HTERT RPE-1 (cell line): ENCODE results near the gene ZFYVE27.

Experiments used
- in situ Hi-C: fragments of 300-500 bp; cut with MboI; formaldehyde crosslinking; loops from 4 replicates; pipeline ENCODE4 v1.14.3; 2020; ENCODE audit warnings: low sequenced_read_pairs

The ZFYVE27 gene

DNA sequence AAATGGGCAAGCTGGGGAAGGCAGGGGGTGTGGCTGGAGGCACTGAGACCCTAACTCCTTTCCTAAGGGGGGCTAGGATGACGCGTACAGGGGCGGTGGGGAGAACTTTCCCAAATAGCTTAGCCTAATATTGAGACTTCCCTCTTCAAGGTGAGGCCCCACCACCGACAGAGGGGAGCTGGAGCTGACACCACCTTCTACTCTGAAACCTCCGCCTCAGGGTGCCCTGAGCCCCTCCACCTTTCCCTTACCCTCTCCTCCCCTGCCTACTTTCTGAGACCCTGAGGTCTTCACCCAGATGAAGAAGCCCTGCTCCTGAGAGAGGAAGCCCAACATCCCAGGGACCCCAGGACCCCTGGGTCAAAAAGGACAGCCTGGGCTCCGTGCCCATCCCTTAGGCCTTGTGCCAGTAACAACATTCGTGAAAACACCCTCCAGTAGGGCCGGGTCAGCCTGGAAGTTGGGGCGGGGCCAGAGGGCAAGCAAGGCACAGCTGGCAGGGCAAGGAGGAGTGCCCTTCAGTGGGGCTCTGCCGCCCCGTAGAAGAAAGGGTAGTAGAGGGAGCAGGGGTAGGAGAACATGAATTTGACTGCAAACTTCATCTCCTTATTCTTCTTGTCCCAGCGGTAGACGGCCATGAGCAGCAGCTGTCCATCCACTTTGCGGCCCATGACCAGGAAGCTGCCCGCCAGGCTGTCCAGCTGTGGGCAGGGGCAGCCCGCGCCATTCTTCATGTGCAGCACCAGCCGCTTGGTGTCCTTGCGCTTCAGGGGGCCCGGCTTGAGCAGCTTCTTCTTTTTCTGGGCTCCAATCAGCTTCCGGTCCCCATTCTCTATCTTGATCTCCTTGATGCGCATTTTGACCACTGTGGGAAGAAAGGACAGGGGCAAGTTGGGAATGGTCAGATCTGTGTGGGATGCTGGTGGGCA, 30.3 kb downstream of the ZFYVE27 start:
- in situ Hi-C loops, result no loop called here

DNA sequence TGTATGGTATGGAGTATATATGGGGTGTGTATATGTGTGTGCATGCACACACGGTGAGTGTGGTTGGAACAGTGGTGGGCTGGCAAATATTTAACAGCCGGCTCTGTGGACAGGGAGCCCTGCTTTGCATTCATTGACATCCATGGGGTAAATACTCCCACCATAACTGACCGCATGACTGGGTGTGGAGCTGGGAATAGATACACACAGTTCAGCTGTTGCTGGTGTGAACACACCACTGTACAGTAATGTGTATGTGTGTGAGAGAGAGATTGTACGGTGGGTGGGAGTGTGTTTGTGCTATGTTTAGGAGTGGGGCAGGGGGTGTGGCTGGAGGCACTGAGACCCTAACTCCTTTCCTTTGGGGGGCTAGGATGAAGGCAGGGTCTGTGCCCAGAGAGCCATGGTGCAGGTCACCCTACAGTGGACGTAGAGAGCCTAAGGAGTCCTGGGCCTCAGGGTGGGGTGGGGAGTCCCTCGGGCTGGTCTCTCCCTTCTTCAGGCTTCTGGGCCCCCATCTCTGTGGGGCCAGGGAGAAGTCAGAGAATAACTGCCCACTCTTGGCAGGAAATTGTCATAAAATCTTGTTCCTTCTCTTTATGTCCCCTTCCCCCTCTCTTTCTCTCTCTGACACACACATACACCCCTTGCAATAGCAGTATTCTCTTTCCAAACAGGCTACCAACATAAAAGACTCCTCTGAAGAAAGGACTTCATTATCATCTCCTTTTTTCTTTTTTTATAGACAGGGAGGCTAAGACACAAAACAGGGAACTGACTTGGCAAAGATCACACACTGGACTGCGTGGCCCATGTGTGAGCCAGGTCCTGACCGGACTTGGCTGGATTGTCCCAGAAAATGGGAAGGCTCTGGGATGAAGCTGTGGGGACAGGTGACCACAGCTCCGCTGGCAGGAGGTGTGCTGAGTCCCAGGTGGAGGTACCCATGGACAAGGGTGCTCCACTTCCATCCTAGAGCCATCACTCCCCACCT, 31.7 kb downstream of the ZFYVE27 start:
- in situ Hi-C loops, result no loop called here

DNA sequence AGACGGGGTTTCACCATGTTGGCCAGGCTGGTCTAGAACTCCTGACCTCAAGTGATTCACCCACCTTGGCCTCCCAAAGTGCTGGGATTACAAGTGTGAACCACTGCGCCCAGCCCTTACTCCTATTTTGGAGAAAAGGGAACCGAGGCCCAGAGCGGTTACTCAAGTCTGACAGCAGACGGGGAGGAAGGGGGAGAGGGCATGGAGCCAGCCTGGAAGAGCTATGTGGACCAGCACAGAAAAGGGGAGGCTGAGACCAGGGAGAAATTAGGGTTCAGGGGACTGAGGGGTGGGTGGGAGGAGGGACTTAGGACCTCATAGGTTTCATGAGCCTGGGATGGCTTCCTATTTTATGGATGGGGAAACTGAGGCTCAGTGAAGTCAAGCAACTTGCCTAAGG, 33.3 kb downstream of the ZFYVE27 start:
- in situ Hi-C loops, result no loop called here

- in situ Hi-C loops, result no loop called here
Observed at GRCh38 chr10:97771055-97771891, 34.3 kb downstream of the ZFYVE27 start.

DNA sequence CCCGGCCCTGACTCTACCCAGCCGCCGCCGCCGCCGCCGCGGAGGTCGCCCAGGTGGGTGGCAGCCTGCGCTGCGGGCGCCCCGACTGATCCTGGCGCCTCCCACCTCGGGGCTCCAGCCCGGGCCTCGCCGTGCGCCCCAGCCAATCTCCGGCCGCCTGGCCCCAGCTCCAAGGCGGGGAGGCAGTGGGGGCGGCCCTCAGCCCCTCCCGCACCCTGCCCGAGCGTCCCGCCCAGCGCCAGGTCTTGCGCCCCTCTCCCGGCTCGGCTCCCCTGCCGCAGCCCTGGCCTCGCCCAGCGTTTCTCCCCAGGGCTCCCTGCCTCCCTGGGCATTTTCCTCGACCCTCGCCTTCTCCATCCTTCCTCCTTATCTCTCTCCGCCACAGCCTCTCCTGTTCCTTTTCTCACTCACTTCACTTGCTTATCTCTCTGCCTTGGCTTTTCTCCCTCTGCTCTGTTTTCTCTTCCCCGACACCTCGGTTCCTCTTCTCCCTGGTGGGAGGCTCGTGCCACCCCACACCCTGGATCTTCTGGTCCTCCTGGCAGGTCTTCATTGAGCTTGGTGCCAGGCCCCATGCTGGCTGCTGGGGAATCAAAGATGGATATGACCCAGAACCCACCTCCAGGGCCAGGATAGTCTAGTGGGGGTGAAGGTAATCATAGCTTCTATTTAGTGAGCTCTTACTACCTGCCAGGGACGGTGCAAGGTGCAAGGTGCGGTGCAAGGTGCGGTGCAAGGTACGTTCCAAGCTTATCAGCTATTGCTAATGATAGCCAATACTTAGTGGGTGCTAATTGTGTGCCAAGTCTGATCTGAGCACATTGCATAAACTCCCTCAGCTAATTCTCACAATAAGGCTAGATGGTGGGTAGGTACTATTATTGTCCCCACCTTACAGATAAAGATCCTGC, 35.2 kb downstream of the ZFYVE27 start, which contains the start of gene SFRP5:
TSS of gene SFRP5 (minus strand) at position 87 of the 911 bp plus-strand sequence. CDS start 166 bp downstream, outside the sequence.
- in situ Hi-C loops, result no loop called here

DNA sequence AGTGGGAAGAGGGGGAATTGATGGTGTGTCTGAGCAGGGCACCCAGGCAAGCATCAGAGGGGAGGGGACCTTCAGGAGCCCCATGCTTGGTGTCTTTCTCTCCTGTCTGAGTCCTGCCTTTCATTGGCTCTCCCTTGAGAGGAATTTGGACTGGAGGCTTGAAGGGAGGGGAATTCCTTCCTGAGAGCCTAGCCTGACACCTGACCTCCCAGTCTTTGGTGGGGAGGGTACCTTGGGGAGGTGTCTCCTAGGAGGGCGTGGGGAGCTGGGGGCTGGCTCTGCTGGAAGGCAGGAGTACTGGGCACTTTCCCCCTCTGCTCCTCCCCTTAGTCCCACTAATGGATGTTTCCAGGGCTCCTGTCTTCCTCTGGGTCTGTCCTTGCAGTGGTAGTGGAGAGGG, 36.2 kb downstream of the ZFYVE27 start:
- in situ Hi-C loops, result no loop called here

- in situ Hi-C loops, result no loop called here
Observed at GRCh38 chr10:97774811-97775294, 37.9 kb downstream of the ZFYVE27 start.

DNA sequence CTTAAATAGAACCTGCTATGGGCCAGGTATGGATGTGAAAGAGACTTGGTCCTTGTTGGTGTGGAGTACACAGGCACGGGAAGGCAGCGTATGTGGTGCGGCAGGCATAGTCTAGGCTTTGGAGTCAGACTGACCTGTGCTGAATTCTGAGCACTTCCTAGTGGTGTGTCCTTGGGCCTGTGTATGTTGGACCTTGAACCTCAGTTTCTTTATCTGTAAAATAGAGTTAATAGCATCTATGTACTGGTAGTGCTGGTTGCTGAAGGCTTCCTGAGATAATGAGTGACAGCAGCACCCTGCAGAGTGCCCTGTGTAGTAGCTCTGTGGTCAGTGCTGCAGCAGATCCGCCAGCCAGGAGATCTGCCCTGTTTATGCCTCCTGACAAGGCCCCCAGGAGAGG, 40.2 kb downstream of the ZFYVE27 start:
- in situ Hi-C loops, result no loop called here

GRCh38 chr10:97778452-97779302, 41.7 kb downstream of the ZFYVE27 start:
- in situ Hi-C loops, result no loop called here

DNA sequence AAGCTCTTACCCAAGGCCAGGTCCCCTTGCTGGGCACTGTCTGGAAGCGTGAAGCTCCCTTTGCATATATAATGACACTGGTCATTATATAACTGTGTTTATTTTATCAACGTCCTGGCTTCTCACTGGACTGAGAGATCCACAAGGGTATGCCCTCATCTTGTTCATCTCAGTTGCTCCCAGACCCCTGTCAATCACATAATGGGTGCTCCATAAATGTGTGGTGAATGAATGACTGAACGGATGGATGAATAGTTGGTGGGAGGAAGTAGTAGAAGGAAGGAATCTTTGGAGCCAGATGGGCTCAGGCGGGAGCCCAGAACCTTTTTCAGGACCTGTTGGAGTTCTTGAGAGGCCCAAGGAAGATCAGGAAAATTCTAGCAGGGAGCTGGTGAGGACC, 42.6 kb downstream of the ZFYVE27 start:
- in situ Hi-C loops, result no loop called here

DNA sequence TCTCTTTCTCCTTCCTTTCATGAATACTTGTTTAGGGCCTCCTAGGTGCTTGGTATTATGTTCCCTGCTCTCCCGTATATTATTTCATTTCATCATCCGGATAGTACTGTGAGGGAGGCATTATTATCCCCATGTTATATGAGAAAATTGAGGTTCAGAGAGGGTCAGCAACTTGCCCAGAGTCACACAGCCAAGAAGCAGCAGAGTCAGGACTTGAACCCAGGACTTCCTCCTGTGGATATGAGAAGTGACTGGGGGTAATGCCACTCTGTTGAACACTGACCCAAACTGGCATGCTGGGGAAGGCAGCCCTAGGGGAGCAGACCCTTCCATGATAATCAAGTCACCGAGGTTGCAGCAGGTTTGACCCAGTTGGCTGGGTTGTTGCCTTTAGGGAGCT, 43.0 kb downstream of the ZFYVE27 start:
- in situ Hi-C loops, result no loop called here

DNA sequence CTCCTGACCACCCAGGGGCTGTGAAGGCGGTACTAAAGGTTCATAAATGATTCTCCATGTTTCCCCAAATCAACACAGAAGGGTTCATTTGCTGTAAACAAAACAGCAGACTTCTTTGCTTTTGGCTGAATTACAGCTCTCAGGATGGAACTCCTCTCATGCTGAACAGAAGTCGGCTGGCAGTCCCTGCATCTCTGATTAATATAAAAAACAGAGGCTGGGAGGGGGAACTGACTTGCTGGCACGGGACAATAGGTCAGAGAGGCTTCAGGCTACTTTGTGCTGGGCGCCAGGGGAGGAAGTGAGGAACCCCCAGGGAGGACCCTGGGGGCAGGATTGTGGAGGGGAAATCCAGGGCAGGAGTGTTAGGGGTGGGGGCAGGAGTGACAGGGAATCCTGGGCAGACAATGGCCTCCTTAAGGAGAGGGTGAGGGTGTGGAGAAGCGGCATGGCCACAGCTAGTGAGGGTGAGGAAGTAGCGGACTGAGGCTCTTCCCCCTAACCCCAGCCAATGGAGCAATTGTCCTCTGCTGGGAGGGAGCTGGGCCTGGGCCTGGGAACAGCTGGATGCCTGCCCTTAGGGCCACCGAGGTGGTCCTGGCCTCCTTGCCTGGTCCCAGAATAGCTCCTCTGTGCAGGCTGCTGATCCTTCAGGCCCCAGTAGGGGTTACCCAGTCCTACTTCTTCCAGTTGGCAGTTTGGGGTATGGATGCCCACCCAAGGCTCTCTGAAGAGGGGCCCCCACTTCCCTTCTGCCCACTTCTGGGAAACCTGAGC, 44.1 kb downstream of the ZFYVE27 start:
- in situ Hi-C loops, result no loop called here

DNA sequence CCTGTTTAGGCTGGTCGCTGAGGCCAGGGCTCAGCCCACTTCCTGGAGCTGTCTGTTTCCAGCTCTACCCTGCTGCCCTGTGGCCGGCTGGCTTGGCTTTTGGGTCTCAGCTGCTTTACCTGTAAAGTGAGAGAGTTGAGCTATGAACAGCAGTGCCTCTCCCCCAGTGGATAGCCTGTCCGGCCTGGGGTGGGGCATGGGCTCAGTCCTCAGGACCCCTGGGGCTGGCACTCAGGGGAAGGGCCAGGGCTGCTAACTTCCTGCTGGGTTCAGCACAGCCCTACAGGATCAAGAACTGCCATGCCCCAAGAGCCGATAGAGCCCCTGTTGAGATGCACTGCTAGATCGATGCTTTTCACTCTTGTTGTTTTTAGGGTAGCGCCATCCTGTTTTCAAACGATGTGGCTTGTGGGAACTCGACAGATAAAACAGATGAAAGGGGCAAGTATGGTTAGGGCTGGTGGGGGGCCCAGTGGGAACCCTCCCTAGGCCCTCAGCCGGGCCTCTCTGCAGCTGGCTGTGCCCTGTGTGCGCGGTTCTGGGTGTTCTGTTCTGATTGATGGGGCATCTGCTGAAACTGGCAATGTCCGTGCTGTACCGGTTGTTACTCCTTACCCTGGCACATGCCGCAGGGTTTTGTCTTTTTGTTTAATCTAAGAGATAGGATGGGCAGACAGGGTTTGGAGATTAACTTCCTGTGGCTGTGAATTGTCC, 44.8 kb downstream of the ZFYVE27 start:
- in situ Hi-C loops, result no loop called here

GRCh38 chr10:97782455-97783228, 45.7 kb downstream of the ZFYVE27 start:
- in situ Hi-C loops, result no loop called here

GRCh38 chr10:97784200-97784810, 47.4 kb downstream of the ZFYVE27 start:
- in situ Hi-C loops, result no loop called here

- in situ Hi-C loops, result no loop called here
Observed at GRCh38 chr10:97785231-97785630, 48.3 kb downstream of the ZFYVE27 start.
